OCI-LY3 (cell line): ENCODE results near the gene CHERP.

ENCODE experiments used
- H2AFZ ChIP-seq: fragments of 200-600, 300-600 bp; shearing (Covaris generic); 2 replicates; pipeline ENCODE4 v1.6.0; 2014; ENCODE audit warnings: antibody characterized with exemption, low read depth, low read length
- H3K27ac ChIP-seq: fragments of 200-600, 300-600 bp; sonication (generic); 2 replicates; pipeline ENCODE4 v1.5.1; 2014; ENCODE audit warnings: mild to moderate bottlenecking, low read length, moderate library complexity, mixed read lengths
- H3K27me3 ChIP-seq: fragments of 200-600, 300-600 bp; sonication (generic); 2 replicates; pipeline ENCODE4 v1.6.1; 2014; ENCODE audit warnings: low read depth, low read length, mixed read lengths
- H3K36me3 ChIP-seq: fragments of 200-600, 300-600 bp; sonication (generic); replicated peaks from 2 replicates; pipeline ENCODE3; 2014; ENCODE audit warnings: low read depth, low read length, mixed read lengths
- H3K4me1 ChIP-seq: fragments of 300-600, 200-600 bp; sonication (generic); 2 replicates; pipeline ENCODE4 v1.6.1; 2014; ENCODE audit warnings: low read length, mixed read lengths
- H3K4me2 ChIP-seq: fragments of 200-600, 300-600 bp; sonication (generic); 2 replicates; pipeline ENCODE4 v1.6.1; 2014; ENCODE audit warnings: low read length, mixed read lengths
- H3K4me3 ChIP-seq: fragments of 300-600, 200-600 bp; sonication (generic); 2 replicates; pipeline ENCODE4 v1.5.1; 2014; ENCODE audit warnings: antibody characterized with exemption, mild to moderate bottlenecking, low read length, moderate library complexity
- H3K79me2 ChIP-seq: fragments of 300-600, 200-600 bp; shearing (Covaris generic); 2 replicates; pipeline ENCODE4 v1.6.1; 2014; ENCODE audit warnings: mild to moderate bottlenecking, low read length, mixed read lengths
- H3K9ac ChIP-seq: fragments of 300-600, 200-600 bp; shearing (Covaris generic); 2 replicates; pipeline ENCODE4 v1.6.0; 2014; ENCODE audit warnings: mild to moderate bottlenecking, low read length, moderate library complexity
- H3K9me3 ChIP-seq: fragments of 200-600, 300-600 bp; shearing (Covaris generic); 2 replicates; pipeline ENCODE4 v1.6.1; 2014; ENCODE audit warnings: low read length, mixed read lengths; ENCODE audit not compliant: insufficient read depth
- H4K20me1 ChIP-seq: fragments of 200-600, 300-600 bp; sonication (generic); 2 replicates; pipeline ENCODE4 v1.6.1; 2016; ENCODE audit warnings: low read length, mixed read lengths; ENCODE audit not compliant: insufficient read depth
- CTCF ChIP-seq: fragments of 200-600, 300-600 bp; sonication (generic); IDR thresholded peaks from 2 replicates; pipeline ENCODE4 v1.5.1; 2014; ENCODE audit warnings: antibody characterized with exemption, low read length, low read depth
- EZH2phosphoT487 ChIP-seq: fragments of 200-600 bp; shearing (Covaris generic); IDR thresholded peaks from 2 replicates; pipeline ENCODE4 v1.6.1; 2018; ENCODE audit warnings: antibody characterized with exemption, mixed run types, low read depth

The CHERP gene

GRCh38 chr19:16577531-16577985, 35.3 kb upstream of the CHERP start:
- Histone ChIP-seq H3K4me1 (peaks cover 32% of the 10 kb centered on the region), H3K9ac (no peak overlapping the region), H3K27ac (no peak overlapping the region), H3K79me2 (peaks cover 100% of the 10 kb centered on the region), H3K4me3 (no peak overlapping the region), H3K4me2 (no peak overlapping the region), H4K20me1 (peaks cover 51% of the 10 kb centered on the region), H3K27me3 (no peaks in the 10 kb centered on the region), H2AFZ (no peak overlapping the region), H3K36me3 (peaks cover 53% of the 10 kb centered on the region), H3K9me3 (no peaks in the 10 kb centered on the region)
- no peak for TF ChIP-seq CTCF
- no peak for TF ChIP-seq EZH2phosphoT487

DNA sequence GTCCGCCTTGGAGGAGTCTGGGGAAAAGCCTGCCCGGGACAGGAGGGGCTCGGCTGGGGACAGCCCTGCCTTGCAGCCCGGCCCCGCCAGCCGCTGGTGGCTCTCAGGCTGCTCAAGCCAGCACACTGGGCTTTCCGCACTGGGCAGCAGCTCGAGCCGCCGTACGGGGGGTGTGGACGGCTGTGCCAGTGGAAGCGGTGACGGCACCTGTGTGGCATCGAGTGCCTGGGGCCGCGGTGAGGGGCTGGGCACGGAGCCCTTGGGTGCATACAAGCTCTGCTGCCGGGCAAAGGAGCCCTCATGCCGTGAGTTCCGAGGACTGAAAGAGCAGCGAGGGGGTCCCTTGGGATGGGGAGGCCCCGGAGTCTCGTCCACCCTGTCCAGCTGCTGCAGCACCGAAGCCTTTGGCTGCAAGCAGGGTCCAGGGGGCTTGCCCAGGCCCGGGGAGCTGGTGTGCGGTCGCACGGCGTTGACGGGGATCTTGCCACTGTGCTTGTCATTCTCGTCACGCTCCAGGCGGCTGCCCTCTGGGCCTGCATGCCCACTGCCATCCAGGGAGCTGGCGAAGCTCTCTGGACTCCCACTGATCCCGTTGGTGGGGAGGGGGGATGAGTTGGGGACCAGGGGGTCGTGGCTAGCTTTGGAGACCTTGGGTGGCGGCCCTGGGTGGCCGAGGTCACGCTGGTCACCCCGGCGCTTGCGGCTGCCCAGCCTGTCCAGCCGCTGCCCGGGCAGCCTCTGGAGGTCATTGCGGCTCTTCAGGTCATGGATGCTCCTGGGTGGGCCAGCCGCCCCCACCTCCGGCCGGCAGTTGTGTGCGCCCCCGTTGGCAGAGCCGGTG, 34.7 kb upstream of the CHERP start:
- Histone ChIP-seq H3K9me3 (no peaks in the 10 kb centered on the region), H2AFZ (no peak overlapping the region), H3K4me3 (no peak overlapping the region), H4K20me1 (peaks cover 51% of the 10 kb centered on the region), H3K27me3 (no peaks in the 10 kb centered on the region), H3K36me3 (peaks cover 53% of the 10 kb centered on the region), H3K4me2 (no peak overlapping the region), H3K27ac (no peak overlapping the region), H3K79me2 (peaks cover 97% of the 10 kb centered on the region), H3K4me1 (peaks cover 25% of the 10 kb centered on the region), H3K9ac (no peak overlapping the region)
- TF ChIP-seq CTCF (no peak), EZH2phosphoT487 (no peak)

DNA sequence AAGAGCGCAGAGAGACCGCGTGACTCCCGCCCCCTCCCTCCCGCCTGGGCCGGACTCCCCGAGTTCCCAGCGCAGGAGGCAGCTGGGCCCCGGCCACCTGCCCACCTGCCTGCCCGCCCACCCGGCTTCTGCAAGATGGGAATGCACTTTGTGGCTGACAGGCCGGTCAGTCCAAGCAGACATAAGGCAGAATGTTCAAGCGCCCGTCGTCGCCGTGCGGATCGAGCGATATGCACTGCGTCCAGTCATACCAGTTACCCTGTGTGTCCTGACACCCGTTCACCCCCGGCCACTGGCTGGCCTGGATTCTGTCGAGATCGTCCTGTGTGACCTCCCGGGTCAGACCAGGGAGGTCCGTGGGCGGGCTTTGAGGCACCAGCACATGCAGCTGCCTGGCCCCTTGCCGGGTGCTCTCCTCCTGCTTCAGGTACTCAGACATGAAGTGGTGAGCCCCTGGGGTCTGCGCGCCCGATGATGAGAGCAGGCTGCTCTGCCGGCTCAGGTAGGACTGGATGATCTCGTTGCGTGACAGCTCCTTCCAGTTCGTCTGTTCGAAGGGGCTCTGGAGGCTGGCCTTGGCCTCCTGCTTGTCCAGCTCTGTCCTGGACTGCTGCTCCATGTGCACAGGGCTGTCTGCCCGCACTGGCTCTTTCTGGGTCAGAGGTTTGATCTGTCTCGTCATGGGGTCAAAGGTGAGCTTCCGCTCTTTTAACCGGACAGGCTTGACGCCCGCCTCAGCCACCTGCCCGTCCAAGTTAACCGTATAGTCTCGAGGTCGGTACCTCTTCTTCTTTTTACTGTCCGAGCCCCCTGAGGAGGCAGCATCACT, 33.8 kb upstream of the CHERP start:
- TF ChIP-seq CTCF (no peak), EZH2phosphoT487 (no peak)
- H3K4me3 ChIP-seq: no peak overlapping the region
- H3K4me2 ChIP-seq: no peak overlapping the region
- peaks cover 44% of the 10 kb centered on the region for H4K20me1 ChIP-seq
- H2AFZ ChIP-seq: no peak overlapping the region
- H3K4me1 ChIP-seq: peaks cover 21% of the 10 kb centered on the region
- no peaks in the 10 kb centered on the region for H3K9me3 ChIP-seq
- no peaks in the 10 kb centered on the region for H3K27me3 ChIP-seq
- peaks cover 97% of the 10 kb centered on the region for H3K79me2 ChIP-seq
- peaks cover 53% of the 10 kb centered on the region for H3K36me3 ChIP-seq
- no peak overlapping the region for H3K27ac ChIP-seq
- H3K9ac ChIP-seq: no peak overlapping the region

DNA sequence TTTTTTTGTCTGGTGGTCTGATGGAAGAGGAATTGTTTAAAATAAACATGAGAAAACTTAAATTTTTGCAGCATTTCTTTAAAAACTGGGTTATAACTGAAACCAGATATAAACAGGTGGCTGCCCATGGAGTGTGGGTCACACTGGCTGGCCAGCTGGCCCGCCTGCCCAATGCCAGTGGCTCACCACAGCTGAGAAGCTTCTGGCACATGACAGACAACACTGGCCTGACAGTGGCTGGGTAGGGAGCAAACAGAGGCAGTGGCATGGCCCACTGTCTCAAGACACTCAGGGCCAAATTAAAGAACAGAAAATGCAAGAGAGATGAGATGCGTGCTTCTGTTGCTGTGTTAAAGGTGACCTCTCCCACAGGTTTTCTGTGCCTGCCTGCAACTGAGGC, 33.0 kb upstream of the CHERP start:
- no peak overlapping the region for H2AFZ ChIP-seq
- H3K36me3 ChIP-seq: peaks cover 52% of the 10 kb centered on the region
- H3K27ac ChIP-seq: no peak overlapping the region
- peaks cover 18% of the 10 kb centered on the region for H3K4me1 ChIP-seq
- no peak overlapping the region for H3K4me3 ChIP-seq
- no peak for TF ChIP-seq EZH2phosphoT487
- TF ChIP-seq CTCF: no peak
- no peak overlapping the region for H3K4me2 ChIP-seq
- no peaks in the 10 kb centered on the region for H3K9me3 ChIP-seq
- no peak overlapping the region for H3K9ac ChIP-seq
- no peaks in the 10 kb centered on the region for H3K27me3 ChIP-seq
- H3K79me2 ChIP-seq: peaks cover 97% of the 10 kb centered on the region
- peaks cover 38% of the 10 kb centered on the region for H4K20me1 ChIP-seq
